Endothelial cell of umbilical vein (primary cell): Measurements from ENCODE around the gene ATG4D. TPM values are rescaled to one million over a fixed set of nuclear protein-coding genes. Genes with fewer than 3 reads are reported as not detected.

Source experiments
- BruUV-seq: library from RNA; stranded (reverse); fragments of 400-500 nt; replicated peaks from 2 replicates; lab custom pipeline; 2021; lab: Mats Ljungman, UMichigan
- CTCF ChIA-PET: fragments of 300-600, 350-600 bp; sonication (Branson Sonifier 250); formaldehyde crosslinking; loops from one replicate; lab custom pipeline; 2021; ENCODE audit warnings: antibody characterized with exemption, inconsistent platforms; lab: Charles Lee
- POLR2A ChIA-PET: fragments of 300-600, 350-600 bp; sonication (Branson Sonifier 250); formaldehyde crosslinking; loops from one replicate; lab custom pipeline; 2021; ENCODE audit warnings: antibody characterized with exemption, inconsistent platforms; lab: Charles Lee
- DNase-seq: peaks from one replicate; pipeline ENCODE4 v3.0.0-alpha.2; 2011; ENCODE audit warnings: low read depth, low spot score
- FAIRE-seq: peaks from 2 replicates; lab custom pipeline; 2011; peaks lifted over from hg19 to GRCh38; lab: Jason Lieb, UNC
- H2AFZ ChIP-seq: 2 replicates; pipeline ENCODE4 v1.6.0; 2012; ENCODE audit warnings: low read depth, low read length, control low read depth, inconsistent platforms
- H3K27ac ChIP-seq: 2 replicates; pipeline ENCODE4 v1.5.1; 2011; ENCODE audit warnings: low read depth, mild to moderate bottlenecking, control low read depth, low read length, moderate library complexity; ENCODE audit not compliant: insufficient read depth
- H3K27me3 ChIP-seq, 2 experiments: 2 replicates each; pipeline versions ENCODE4 v1.6.0 to v1.6.1; 2011; ENCODE audit warnings: low read length in 2 of 2, mixed read lengths in 1 of 2; ENCODE audit not compliant: control insufficient read depth in 2 of 2, insufficient read depth in 2 of 2
- H3K36me3 ChIP-seq, 2 experiments: 2 replicates in 1 of 2; 3 replicates in 1 of 2; pipeline ENCODE4 v1.5.1; 2011; ENCODE audit warnings: low read length in 2 of 2, mild to moderate bottlenecking in 1 of 2, moderate library complexity in 1 of 2; ENCODE audit not compliant: control insufficient read depth in 2 of 2, insufficient read depth in 2 of 2; ENCODE audit errors: extremely low read depth in 1 of 2
- H3K4me1 ChIP-seq: 3 replicates; pipeline ENCODE4 v1.5.1; 2011; ENCODE audit warnings: mild to moderate bottlenecking, low read length; ENCODE audit not compliant: control insufficient read depth, insufficient read depth; ENCODE audit errors: extremely low read depth
- H3K4me2 ChIP-seq: 2 replicates; pipeline ENCODE4 v1.6.1; 2011; ENCODE audit warnings: low read length, control low read depth, mixed read lengths; ENCODE audit not compliant: insufficient read depth
- H3K4me3 ChIP-seq, 3 experiments: fragments of 200-600 bp in 1 of 3; sonication (generic), shearing (Covaris generic) in 1 of 3; replicated peaks in 1 of 3; 2 replicates each; pipeline ENCODE4 v1.5.1; 2011 to 2016; ENCODE audit warnings: control low read depth in 3 of 3, low read length in 3 of 3, mild to moderate bottlenecking in 2 of 3, inconsistent platforms in 1 of 3, low read depth in 1 of 3, moderate library complexity in 1 of 3; ENCODE audit not compliant: insufficient read depth in 1 of 3
- H3K79me2 ChIP-seq: 2 replicates; pipeline ENCODE4 v1.6.0; 2012; ENCODE audit warnings: low read length, inconsistent platforms; ENCODE audit not compliant: control insufficient read depth, insufficient read depth
- H3K9ac ChIP-seq: replicated peaks from 2 replicates; pipeline ENCODE3; 2011; ENCODE audit warnings: low read length, control low read depth; ENCODE audit not compliant: insufficient read depth; ENCODE audit errors: extremely low read depth
- H3K9me1 ChIP-seq: replicated peaks from 3 replicates; pipeline ENCODE4 v1.6.0; 2011; ENCODE audit warnings: mild to moderate bottlenecking, low read length; ENCODE audit not compliant: control insufficient read depth, insufficient read depth; ENCODE audit errors: extremely low read depth
- H3K9me3 ChIP-seq: replicated peaks from 2 replicates; pipeline ENCODE4 v1.5.1; 2012; ENCODE audit warnings: low read length, inconsistent platforms; ENCODE audit not compliant: control insufficient read depth, insufficient read depth
- H4K20me1 ChIP-seq: replicated peaks from 2 replicates; pipeline ENCODE3; 2011; ENCODE audit warnings: mild to moderate bottlenecking, low read length; ENCODE audit not compliant: control insufficient read depth, insufficient read depth; ENCODE audit errors: extremely low read depth
- CTCF ChIP-seq, 2 donors: IDR thresholded peaks; 1 replicate in 1 of 2; 2 replicates in 1 of 2; pipeline ENCODE4 v1.5.1; 2011; ENCODE audit warnings: low read length in 2 of 2, mild to moderate bottlenecking in 2 of 2, moderate library complexity in 2 of 2, control low read depth in 1 of 2, inconsistent platforms in 1 of 2, low read depth in 1 of 2; ENCODE audit not compliant: insufficient read depth in 1 of 2; ENCODE audit errors: extremely low read depth in 1 of 2
- EZH2 ChIP-seq: IDR thresholded peaks from 2 replicates; pipeline ENCODE4 v1.6.1; 2012; ENCODE audit warnings: borderline replicate concordance, low read depth, mild to moderate bottlenecking, moderate library complexity, low read length, inconsistent platforms; ENCODE audit not compliant: severe bottlenecking
- FOS ChIP-seq: IDR thresholded peaks from 2 replicates; pipeline ENCODE4 v1.6.1; 2011; ENCODE audit warnings: mild to moderate bottlenecking, low read length, moderate library complexity, borderline replicate concordance; ENCODE audit not compliant: insufficient read depth
- GATA2 ChIP-seq: IDR thresholded peaks from 2 replicates; pipeline ENCODE4 v1.7.0; 2011; ENCODE audit warnings: low read depth, mild to moderate bottlenecking, moderate library complexity, mixed read lengths, low read length; ENCODE audit not compliant: insufficient read length, insufficient read depth
- JUN ChIP-seq: IDR thresholded peaks from 2 replicates; pipeline ENCODE4 v1.6.1; 2011; ENCODE audit warnings: borderline replicate concordance, low read depth; ENCODE audit not compliant: insufficient read length, insufficient read depth
- MYC ChIP-seq: IDR thresholded peaks from one replicate; pipeline ENCODE4 v1.6.1; 2011; ENCODE audit warnings: mild to moderate bottlenecking, low read depth, low read length
- POLR2A ChIP-seq: IDR thresholded peaks from 2 replicates; pipeline ENCODE4 v1.6.1; 2012; ENCODE audit warnings: low read depth, mild to moderate bottlenecking, control low read depth, low read length
- POLR2AphosphoS5 ChIP-seq: IDR thresholded peaks from 2 replicates; pipeline ENCODE4 v1.6.1; 2012; ENCODE audit warnings: low read depth, mild to moderate bottlenecking, control low read depth, low read length, moderate library complexity; ENCODE audit not compliant: insufficient read depth
- dilution Hi-C: fragments of 300-500 bp; cut with MboI; formaldehyde crosslinking; loops from one replicate; pipeline ENCODE4 v1.15.0; 2019; ENCODE audit warnings: low sequenced_read_pairs; ENCODE audit not compliant: extremely low pct_ligation_motif_present
- intact Hi-C: fragments of 100-400 bp; cut with micrococcal nuclease; formaldehyde crosslinking; loops from one replicate; pipeline ENCODE4 v1.10.0; 2022
- polyA plus RNA-seq, 4 experiments: library from polyadenylated mRNA; depleted of rRNA in 3 of 4; stranded (reverse) in 3 of 4; unstranded in 1 of 4; fragments of >200 nt; gene quantifications; 2 replicates each; pipeline versions ENCODE4 v1.2.1 to v1.2.3, GENCODE V29; 2011 to 2012; ENCODE audit warnings: missing spikeins in 1 of 4
- total RNA-seq: library from RNA; stranded (reverse); gene quantifications from 2 replicates; pipeline ENCODE4 v1.2.3, GENCODE V29; 2021
- TF ChIP-seq, protein P1 (sequence below): IDR thresholded peaks from 2 replicates; pipeline ENCODE4 v1.6.1; 2011; ENCODE audit not compliant: insufficient read depth, insufficient read length

ATG4D gene
- total and polyA plus RNA-seq, 2 donors (not counting 3 experiments of a cell fraction or from before 2014, with no cell fraction given): 19.8 to 24.9 TPM

DNA sequence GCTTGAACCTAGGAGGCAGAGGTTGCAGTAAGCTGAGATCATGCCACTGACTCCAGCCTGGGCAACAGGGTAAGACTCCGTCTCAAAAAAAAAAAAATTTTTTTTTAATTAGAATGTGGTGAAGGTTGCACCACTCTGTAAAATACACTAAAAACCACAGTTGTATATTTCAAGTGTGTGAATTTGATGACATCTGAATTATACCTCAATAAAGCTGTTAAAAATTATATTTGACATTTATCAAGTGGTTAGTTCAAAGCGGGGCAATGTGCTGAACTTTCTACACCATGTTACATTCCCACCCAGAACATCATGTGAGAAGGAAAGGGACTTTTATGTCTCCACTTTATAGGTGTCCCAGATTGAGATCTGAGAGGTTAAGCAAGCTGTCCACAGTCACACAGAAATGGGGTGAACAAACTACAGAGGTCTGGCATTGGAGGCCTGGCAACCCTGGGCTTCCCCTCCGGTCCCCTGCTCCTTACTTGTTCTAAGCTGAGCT, 20.5 kb upstream of the ATG4D start:
- Histone ChIP-seq H4K20me1 (no peaks in the 10 kb centered on the region), H3K4me2 (no peak overlapping the region), H2AFZ (no peak overlapping the region), H3K9me1 (no peaks in the 10 kb centered on the region), H3K79me2 (no peaks in the 10 kb centered on the region), H3K36me3 (no peaks in the 10 kb centered on the region), H3K9me3 (no peaks in the 10 kb centered on the region), H3K4me1 (no peaks in the 10 kb centered on the region), H3K27me3 (peaks cover 16 to 20% of the 10 kb centered on the region in 2 experiments), H3K9ac (no peak overlapping the region), H3K27ac (no peak overlapping the region), H3K4me3 (no peak overlapping the region)
- FAIRE-seq (no peak), DNase-seq (no peak)
- intact Hi-C loops: no loop called here
- POLR2A ChIA-PET: interaction anchor here (0.6 to 0.7 kb wide), 2 partner anchors 13 to 35 kb away, joined by 3 to 4 read pairs; no protein-coding TSS in a partner anchor
- CTCF ChIA-PET: interaction anchor here (0.5 to 2.8 kb wide), 8 partner anchors 14 to 194 kb away, joined by 3 to 13 read pairs (median 6); partner anchors contain the start of gene DNM2
- dilution Hi-C loops: no loop called here
- TF ChIP-seq FOS (no peak), POLR2A (no peak), MYC (no peak), GATA2 (no peak), CTCF (IDR thresholded peaks at IDR 0.05; ENCODE audit: extremely low read depth in 1 of 2, insufficient read depth in 1 of 2, low read depth in 1 of 2, low read length in 2 of 2) (no peak), EZH2 (no peak), POLR2AphosphoS5 (no peak), JUN (no peak)
- TF ChIP-seq, protein P1, sequence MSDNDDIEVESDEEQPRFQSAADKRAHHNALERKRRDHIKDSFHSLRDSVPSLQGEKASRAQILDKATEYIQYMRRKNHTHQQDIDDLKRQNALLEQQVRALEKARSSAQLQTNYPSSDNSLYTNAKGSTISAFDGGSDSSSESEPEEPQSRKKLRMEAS: no peak
- BruUV-seq: no TSS peak
